Osteoblast (primary cell): Measurements from ENCODE around the gene POP5. TPM values are rescaled to one million over a fixed set of nuclear protein-coding genes. Genes with fewer than 3 reads are reported as not detected.
A peak's percentile ranks its signal among the peaks of the same experiment; 100 is the strongest.

Experiments
- DNase-seq: peaks from one replicate; pipeline ENCODE4 v3.0.0; 2011; ENCODE audit warnings: low spot score, mixed read lengths; ENCODE audit not compliant: insufficient read length; ENCODE audit errors: missing footprints
- H2AFZ ChIP-seq: 2 replicates; pipeline ENCODE4 v1.6.0; 2011; ENCODE audit warnings: mild to moderate bottlenecking, low read length
- H3K27ac ChIP-seq: 2 replicates; pipeline ENCODE4 v1.5.1; 2011; ENCODE audit warnings: mild to moderate bottlenecking, low read depth, low read length, moderate library complexity
- H3K27me3 ChIP-seq: 2 replicates; pipeline ENCODE4 v1.6.0; 2012; ENCODE audit warnings: mild to moderate bottlenecking, control low read depth, inconsistent platforms, low read length, moderate library complexity; ENCODE audit not compliant: insufficient read depth
- H3K36me3 ChIP-seq: 2 replicates; pipeline ENCODE4 v1.5.1; 2011; ENCODE audit warnings: mild to moderate bottlenecking, low read length, control low read depth, moderate library complexity; ENCODE audit not compliant: insufficient read depth
- H3K4me1 ChIP-seq: 2 replicates; pipeline ENCODE4 v1.5.1; 2011; ENCODE audit warnings: mild to moderate bottlenecking, low read length, control low read depth, moderate library complexity; ENCODE audit not compliant: insufficient read depth
- H3K4me2 ChIP-seq: 2 replicates; pipeline ENCODE4 v1.6.0; 2011; ENCODE audit warnings: mild to moderate bottlenecking, low read length; ENCODE audit not compliant: insufficient read depth
- H3K4me3 ChIP-seq: fragments of 200-600 bp; sonication (generic); 3 replicates; pipeline ENCODE4 v1.5.1; 2012; ENCODE audit warnings: mild to moderate bottlenecking, low read length, inconsistent platforms; ENCODE audit not compliant: insufficient read depth
- H3K79me2 ChIP-seq: 2 replicates; pipeline ENCODE4 v1.6.0; 2012; ENCODE audit warnings: mild to moderate bottlenecking, low read length, control low read depth, inconsistent platforms; ENCODE audit not compliant: insufficient read depth
- H3K9me3 ChIP-seq: 2 replicates; pipeline ENCODE4 v1.5.1; 2011; ENCODE audit warnings: low read depth, low read length, control low read depth
- H4K20me1 ChIP-seq: 2 replicates; pipeline ENCODE4 v1.6.0; 2012; ENCODE audit warnings: mild to moderate bottlenecking, low read length, control low read depth; ENCODE audit not compliant: insufficient read depth
- CTCF ChIP-seq: IDR thresholded peaks from 2 replicates; pipeline ENCODE4 v1.5.1; 2011; ENCODE audit warnings: mild to moderate bottlenecking, low read depth, low read length, moderate library complexity; ENCODE audit errors: extremely low read depth
- total RNA-seq: library from RNA; depleted of rRNA; stranded (reverse); fragments of >200 nt; gene quantifications from 2 replicates; pipeline ENCODE4 v1.2.3, GENCODE V29; 2012

Gene POP5
- total RNA-seq, 1 donor: 26.8 TPM

- H4K20me1 ChIP-seq: no peaks in the 10 kb centered on the region
- DNase-seq: no peak
- H2AFZ ChIP-seq: no peak overlapping the region
- H3K27me3 ChIP-seq: no peaks in the 10 kb centered on the region
- peaks cover 44% of the 10 kb centered on the region for H3K36me3 ChIP-seq
- peaks cover 9% of the 10 kb centered on the region for H3K79me2 ChIP-seq
- TF ChIP-seq CTCF: no peak
- no peak overlapping the region for H3K4me2 ChIP-seq
- H3K4me3 ChIP-seq: no peak overlapping the region
- no peaks in the 10 kb centered on the region for H3K9me3 ChIP-seq
- H3K27ac ChIP-seq: no peak overlapping the region
- H3K4me1 ChIP-seq: peaks cover 22% of the 10 kb centered on the region
These were observed 2.0 kb downstream of the POP5 start for GRCh38 chr12:120579179-120579578.

GRCh38 chr12:120574106-120574505 lies 7.1 kb downstream of the POP5 start:
- H3K27ac ChIP-seq: peak overlapping the region; percentile 74
- no peak for TF ChIP-seq CTCF
- peaks cover 29% of the 10 kb centered on the region for H3K4me1 ChIP-seq

GRCh38 chr12:120573560-120573959 lies 7.6 kb downstream of the POP5 start:
- H2AFZ ChIP-seq: no peak overlapping the region
- H3K27me3 ChIP-seq: no peaks in the 10 kb centered on the region
- H3K27ac ChIP-seq: peak overlapping the region; percentile 74
- TF ChIP-seq CTCF: no peak
- peaks cover 76% of the 10 kb centered on the region for H3K36me3 ChIP-seq
- peaks cover 3% of the 10 kb centered on the region for H4K20me1 ChIP-seq
- no peak for DNase-seq
- peaks cover 3% of the 10 kb centered on the region for H3K79me2 ChIP-seq
- no peaks in the 10 kb centered on the region for H3K9me3 ChIP-seq
- peak overlapping the region; percentile 39 for H3K4me2 ChIP-seq
- H3K4me3 ChIP-seq: no peak overlapping the region
- H3K4me1 ChIP-seq: peaks cover 29% of the 10 kb centered on the region

More at GRCh38 chr12:120574106-120574505, 7.1 kb downstream of the POP5 start:
- Histone ChIP-seq H3K4me3 (no peak overlapping the region), H3K27me3 (no peaks in the 10 kb centered on the region), H3K4me2 (peak overlapping the region; percentile 39), H2AFZ (no peak overlapping the region), H3K36me3 (peaks cover 75% of the 10 kb centered on the region), H3K9me3 (no peaks in the 10 kb centered on the region), H3K79me2 (peaks cover 3% of the 10 kb centered on the region), H4K20me1 (peaks cover 3% of the 10 kb centered on the region)
- DNase-seq: no peak

GRCh38 chr12:120571299-120571698 lies 9.9 kb downstream of the POP5 start:
- Histone ChIP-seq H3K27ac (peak overlapping the region; percentile 76), H4K20me1 (peaks cover 3% of the 10 kb centered on the region), H3K9me3 (no peaks in the 10 kb centered on the region), H3K36me3 (peaks cover 79% of the 10 kb centered on the region), H3K4me2 (peak overlapping the region; percentile 37), H2AFZ (no peak overlapping the region), H3K4me3 (no peak overlapping the region), H3K79me2 (peaks cover 6% of the 10 kb centered on the region), H3K27me3 (no peaks in the 10 kb centered on the region), H3K4me1 (peaks cover 29% of the 10 kb centered on the region)
- TF ChIP-seq CTCF: no peak
- peak; percentile 88 for DNase-seq
